ENCODE measurements around the gene MYO1E.

GRCh38 chr15:59413577-59413976 is 40.9 kb upstream of the MYO1E start:
- TF ChIP-seq, protein P1, sequence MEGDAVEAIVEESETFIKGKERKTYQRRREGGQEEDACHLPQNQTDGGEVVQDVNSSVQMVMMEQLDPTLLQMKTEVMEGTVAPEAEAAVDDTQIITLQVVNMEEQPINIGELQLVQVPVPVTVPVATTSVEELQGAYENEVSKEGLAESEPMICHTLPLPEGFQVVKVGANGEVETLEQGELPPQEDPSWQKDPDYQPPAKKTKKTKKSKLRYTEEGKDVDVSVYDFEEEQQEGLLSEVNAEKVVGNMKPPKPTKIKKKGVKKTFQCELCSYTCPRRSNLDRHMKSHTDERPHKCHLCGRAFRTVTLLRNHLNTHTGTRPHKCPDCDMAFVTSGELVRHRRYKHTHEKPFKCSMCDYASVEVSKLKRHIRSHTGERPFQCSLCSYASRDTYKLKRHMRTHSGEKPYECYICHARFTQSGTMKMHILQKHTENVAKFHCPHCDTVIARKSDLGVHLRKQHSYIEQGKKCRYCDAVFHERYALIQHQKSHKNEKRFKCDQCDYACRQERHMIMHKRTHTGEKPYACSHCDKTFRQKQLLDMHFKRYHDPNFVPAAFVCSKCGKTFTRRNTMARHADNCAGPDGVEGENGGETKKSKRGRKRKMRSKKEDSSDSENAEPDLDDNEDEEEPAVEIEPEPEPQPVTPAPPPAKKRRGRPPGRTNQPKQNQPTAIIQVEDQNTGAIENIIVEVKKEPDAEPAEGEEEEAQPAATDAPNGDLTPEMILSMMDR (conservative IDR thresholded peaks at IDR 0.05; ENCODE audit: low read length): no peak
- TF ChIP-seq EZH2phosphoT487 (IDR thresholded peaks at IDR 0.05; ENCODE audit: borderline replicate concordance, low read depth, low read length): no peak

All from OCI-LY7 (cell line).